T-helper 2 cell treated with Interferon-gamma antibody and Interleukin-4, amounts not matched to agents 100 ng/mL and 5 ng/mL, for 36 hours (primary cell): Measurements from ENCODE around the gene KMO. TPM values are rescaled to one million over a fixed set of nuclear protein-coding genes. Genes with fewer than 3 reads are reported as not detected.

Experiments used
- intact Hi-C: fragments of 100-400 bp; cut with micrococcal nuclease; formaldehyde crosslinking; loops from one replicate; pipeline ENCODE4 v1.15.1; 2023
- total RNA-seq: library from RNA; stranded (reverse); gene quantifications from 2 replicates; pipeline ENCODE4 v1.2.3, GENCODE V29; 2022

Gene KMO
- total RNA-seq, 1 donor from 2014 or later = not detected

DNA sequence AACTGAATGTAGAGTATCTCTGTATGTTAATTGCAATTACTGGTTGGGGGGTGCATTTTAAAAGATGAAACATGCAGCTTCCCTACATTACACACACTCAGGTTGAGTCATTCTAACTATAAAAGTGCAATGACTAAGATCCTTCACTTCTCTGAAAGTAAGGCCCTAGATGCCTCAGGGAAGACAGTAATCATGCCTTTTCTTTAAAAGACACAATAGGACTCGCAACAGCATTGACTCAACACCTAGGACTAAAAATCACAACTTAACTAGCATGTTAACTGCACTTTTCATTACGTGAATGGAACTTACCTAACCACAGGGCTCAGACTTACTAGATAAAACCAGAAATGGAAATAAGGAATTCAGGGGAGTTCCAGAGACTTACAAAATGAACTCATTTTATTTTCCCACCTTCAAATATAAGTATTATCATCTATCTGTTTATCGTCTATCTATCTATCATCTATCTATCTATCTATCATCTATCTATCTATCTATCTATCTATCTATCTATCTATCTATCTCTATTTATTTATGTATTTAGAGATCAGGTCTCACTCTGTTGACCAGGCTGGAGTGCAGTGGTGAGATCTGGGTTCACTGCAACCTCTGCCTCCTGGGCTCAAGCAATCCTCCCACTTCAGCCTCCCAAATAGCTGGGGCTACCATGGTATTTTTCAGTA, 60.2 kb downstream of the KMO start:
- intact Hi-C loops = no loop called here

DNA sequence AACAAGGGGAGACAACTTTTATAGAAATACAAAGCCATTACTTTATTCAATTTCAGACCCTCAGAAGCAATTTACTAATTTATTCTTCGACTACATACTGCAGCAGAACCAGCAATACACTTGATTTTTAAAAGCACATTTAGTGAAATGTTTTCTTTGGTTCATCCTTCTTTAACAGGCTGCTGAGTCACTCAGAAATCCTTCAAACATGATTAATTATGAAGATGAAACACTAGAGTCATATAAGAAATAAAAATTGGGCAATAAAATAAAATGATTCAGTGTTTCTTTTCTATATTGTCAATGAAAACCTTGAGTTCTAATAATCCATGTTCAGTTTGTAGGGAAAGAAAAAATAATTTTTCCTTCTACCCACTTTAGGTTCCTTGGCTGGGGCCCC, 61.0 kb downstream of the KMO start:
- intact Hi-C loops = no loop called here

DNA sequence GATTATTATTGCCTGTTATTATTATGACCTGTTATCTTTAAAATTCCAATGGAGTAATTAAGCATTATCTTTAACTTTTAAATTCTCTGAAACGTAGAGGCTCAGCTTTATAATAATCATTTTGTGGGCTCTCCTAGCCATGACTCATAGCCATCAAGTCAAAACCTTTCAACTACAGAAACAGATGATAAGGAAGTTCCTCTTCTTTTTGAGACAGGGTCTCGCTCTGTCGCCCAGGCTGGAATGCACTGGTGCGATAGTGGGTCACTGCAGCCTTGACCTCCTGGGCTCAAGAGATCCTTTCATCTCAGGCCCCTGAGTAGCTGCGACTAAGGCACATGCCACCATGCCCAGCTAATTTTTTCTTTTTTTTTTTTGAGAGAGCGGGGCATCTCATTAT, 64.5 kb downstream of the KMO start:
- intact Hi-C loops = no loop called here

DNA sequence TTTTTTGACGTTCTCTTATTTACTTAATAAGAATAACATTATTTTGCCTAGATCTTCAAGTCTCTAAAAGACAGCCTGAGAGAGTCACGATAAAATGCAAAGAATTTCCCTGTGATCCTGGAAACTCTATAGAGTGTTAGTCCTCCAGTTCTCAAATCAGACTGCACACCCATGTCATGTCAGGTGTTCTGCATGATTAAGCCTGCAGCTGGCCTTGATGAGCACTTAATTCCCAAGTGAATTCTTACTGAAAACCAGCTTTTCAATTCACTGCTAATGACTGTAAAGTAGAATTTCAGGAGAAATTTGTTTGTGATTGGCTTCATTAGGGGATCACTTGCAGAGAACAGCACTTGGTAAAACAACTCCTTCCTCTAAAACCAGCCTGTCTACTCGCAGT, 66.1 kb downstream of the KMO start:
- intact Hi-C loops = no loop called here

DNA sequence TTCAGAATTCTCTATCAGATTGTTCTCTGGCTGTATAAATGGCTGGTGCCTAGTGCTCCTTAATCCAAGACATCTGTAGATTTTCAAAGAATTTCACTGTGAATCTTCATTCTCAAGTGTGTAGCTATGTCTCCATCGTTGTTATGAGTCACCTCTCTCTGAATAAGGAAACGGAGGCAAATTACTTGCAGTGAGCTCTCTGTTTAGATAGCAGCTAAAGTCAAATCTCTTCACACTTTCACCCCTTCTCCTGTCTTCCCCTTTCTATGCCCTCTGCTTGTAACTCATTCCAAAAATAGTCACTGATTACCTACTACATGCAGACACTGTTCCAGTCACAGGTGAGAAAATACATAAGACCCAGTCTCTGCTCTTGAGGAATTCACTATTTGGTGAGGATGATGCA, 68.3 kb downstream of the KMO start:
- intact Hi-C loops = no loop called here

DNA sequence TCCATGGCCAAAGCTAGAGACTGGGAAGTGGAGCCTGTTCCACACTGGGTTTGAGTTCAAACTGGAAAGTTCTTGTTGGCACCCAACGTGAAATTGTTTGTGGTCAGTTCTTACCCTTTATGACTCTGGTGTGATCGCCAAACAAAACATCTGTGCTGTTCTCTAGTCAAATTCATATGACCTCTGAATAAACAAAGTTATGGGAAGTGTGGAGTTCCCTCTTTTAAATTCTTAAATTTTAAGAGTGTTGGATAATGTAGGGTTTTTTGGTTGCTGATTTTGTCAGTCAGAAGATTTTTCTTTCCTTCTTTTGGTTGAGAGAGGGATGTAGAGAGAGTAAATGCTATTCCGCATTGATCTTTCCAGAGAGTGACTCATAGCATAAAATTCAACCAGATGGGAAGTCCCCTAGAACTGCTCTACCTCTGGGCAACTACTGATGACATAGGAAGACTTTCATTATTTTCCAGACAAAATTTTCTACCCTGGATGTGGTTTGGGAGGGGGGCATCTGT, 71.6 kb downstream of the KMO start:
- intact Hi-C loops = no loop called here

DNA sequence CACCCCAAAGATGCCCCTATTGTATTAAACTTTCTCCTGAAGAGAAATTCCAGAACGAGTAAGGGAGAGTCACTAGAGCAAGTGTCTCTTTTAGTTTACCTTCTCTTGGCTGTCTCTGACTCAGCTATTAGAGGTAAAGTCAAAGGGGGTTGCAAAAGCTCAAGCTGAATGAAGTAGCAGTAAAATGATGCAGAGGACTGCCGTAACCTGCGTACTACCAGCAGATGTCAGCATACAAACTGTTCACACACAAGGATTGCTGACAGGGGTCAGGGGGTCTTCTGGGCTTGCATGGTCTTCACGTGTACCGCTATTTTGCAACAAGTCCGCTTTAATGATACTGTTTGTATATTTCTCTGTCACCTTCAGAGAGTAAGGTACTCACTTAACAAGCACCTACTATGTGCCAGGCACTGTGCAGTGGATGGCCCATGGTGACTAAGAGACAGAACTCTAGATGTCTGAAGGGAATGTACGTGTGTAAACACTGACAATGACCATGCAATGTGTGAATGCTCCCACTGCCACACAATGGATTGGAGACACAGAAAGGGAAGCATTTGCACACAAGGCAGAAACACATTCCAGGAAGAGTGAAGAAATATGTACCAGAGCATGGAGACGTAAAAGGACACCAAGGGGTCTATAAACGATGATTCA, 73.1 kb downstream of the KMO start:
- intact Hi-C loops = no loop called here

DNA sequence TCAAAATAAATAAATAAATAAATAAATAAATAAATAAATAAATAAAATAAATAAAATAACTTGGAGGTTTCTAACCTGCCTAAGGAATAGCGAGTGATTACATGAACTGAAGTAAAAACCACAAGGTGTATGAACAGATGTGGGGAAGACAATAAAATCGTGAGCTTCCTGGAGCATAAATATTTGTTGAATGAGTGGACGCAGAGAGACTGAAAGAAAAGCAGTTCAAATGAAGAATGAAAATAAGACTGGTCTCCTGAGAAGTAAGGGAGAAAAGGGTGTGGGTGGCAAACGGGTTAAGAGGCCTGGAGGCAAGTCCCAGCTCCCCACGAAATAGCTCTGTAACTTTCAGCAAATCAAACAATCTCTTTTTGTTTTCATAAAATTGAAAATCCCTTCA, 74.4 kb downstream of the KMO start:
- intact Hi-C loops = no loop called here

DNA sequence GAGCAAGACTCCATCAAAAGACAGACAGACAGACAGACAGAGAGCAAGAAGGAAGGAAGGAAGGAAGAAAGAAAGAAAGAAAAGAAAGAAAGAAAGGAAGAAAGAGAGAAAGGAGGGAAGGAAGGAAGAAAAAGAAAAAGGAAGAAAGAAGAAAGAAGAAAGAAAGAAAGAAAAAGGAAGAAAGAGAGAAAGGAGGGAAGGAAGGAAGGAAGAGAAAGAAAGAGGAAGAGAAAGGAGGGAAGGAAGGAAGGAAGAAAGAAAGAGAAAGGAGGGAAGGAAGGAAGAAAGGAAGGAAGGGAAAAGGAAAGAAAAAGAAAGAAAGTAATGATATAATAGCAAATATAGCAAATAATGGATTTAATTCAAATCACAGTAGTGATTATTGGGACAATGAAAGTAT, 75.3 kb downstream of the KMO start:
- intact Hi-C loops = no loop called here

DNA sequence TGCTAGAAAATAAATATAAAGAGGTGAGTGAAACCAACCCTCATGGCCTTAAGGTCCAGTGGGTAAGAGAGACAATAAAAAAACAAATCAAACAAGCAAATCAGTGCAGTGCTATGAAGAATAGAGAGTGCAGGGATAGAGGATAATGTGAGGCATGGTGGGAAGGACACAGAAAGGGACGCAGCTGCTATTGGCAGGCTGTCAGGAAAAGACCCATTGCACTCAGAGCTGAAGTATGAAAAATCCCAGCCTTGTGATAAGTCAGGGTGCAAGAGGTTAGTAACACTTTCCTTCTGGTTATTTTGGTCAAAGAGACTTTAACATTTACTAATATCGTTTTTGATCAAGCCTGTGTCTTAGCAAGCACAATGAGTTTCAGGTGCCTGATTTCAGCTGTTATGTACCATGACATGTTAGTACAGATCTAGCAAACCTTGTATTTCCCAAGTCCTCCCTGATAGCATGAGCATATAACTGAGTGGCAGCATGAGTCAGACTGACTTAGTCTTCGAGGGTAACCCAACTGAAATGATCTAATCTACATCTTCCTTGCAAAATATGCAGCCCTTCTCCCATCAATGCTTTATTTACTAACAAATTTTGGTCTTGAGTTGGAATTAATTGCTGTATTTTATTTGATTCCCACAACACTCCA, 76.3 kb downstream of the KMO start:
- intact Hi-C loops = no loop called here

DNA sequence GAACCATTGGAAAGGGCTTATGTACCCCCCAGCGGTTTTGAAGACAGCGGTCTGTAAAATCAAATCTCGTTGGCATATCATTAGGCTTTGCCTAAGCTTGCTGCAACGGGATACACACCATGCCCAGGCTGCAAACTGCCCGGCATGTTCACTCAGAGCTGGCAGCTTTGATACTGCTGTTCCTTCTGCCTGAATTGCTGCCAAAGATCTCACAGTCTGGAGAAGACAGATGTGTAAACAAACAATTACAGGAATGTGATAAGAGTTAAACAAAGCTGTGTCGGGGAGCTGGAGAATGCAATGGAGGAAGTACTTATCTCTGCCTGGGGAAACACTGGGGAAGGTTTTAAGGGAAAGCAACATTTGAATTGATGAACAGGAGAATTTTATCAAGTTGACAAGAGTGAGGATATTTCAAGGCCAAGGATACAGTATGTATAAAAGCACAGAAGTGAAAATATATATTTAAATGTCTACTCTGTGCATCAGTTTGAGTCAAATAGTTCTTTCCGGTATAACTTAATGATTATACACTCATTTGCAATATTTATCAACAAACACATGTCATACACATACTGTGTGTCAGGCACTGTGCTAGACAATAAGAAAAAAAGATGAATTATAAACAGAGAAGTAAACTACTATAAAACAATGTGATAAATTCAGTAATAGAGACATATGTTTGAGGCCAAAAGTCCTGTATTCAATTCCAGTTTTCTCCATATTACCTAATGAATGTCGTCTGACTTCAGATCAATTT, 78.1 kb downstream of the KMO start:
- intact Hi-C loops = no loop called here

DNA sequence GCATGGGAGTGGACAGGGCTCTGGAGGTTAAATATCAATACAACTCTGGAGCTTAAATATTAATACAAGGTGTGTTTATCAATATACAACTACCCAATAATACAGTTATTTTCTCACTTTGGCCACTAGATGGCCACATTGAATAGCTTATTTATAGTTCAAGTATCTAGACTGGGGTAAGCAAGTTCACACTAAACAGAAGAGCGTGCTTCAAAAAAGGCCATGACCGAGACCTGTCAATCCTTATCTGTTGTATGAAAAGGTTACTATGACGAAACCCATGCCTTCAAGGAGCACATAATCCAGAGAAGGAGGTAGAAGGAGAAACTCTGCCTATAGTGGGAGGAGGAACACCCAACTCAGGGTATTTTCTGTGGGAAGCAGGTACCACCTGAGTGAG, 78.9 kb downstream of the KMO start:
- intact Hi-C loops = loop anchor here (1.0 kb wide), 6 partner anchors 16 to 406 kb away; no protein-coding TSS in a partner anchor

DNA sequence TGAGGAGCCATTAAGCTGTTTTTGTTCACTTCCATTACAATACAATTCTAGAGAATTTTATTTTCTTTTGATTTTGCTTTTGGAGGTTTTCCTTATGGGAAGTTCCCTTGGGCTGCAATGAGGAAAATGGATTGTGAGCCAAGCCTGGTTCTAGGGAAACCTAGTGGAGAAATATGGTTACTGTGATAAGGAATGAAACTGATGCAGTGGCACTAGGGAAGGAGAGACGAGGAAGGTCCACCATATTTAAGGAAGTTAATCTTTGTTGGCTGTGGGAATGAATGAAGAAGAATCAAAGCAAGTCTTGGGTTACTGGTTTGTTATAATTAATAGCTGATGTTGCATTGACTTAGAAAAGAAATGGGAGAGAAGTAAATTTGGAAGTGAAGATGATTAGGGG, 79.6 kb downstream of the KMO start:
- intact Hi-C loops = loop anchor here (1.0 kb wide), 6 partner anchors 16 to 406 kb away; no protein-coding TSS in a partner anchor

DNA sequence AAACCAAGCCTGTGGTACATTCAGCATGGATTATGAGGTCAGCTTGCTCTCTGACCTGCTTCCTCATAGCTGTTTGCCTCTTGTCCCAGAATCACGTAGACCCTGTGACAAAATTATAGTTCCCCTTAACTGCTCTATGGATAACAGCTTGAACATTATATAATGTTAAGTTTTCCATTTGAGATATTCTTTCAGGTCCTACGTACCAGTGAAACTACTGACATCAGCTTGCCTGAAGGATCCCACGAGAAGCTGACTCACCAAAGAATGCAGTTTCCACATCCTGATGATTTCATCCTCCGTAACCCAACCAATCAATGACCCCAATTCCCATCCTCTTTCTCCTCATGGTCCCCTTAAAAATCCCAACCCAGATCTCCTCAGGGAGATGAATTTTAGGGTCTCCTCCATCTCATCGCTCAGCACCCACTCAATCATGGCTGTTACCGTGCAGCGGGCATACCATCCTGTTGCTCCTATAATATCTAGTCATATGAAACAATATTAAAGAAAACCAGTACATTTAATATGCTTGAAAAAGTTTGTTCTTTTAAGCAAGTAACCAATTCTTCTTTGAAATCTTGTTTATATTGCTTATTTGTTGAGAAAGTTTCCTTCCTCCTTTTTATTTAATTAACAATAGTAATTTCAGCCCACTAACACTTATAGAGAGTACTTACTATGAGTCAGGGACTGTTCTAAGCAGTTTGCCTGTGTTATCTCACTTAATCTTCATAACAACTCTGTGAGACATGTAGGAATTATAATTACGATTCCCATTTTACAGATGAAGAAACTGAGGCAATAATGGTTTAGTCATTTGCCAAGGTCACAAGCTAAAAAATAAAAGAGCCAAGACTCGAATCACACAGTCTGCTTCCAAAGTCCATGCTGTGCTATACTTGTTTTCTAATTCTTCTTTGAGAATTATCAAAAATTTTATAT, 80.6 kb downstream of the KMO start:
- intact Hi-C loops = no loop called here

DNA sequence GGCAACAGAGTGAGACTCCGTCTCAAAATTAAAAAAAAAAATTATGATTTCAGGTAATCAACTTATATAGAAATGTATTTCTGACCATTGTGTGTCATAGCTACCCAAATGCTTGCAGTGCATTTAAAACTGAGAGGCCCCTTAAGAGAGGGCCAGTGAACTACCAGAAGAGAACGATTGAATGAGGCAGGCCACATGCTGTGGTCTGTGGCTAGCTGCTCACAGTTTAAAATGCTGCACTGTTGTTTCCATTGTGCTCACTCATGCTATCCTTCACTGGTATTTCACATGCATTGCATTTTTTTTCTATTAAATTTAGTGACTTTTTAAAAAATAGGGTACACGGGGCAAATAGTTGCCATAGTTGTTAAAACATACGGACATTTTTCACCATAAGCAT, 82.0 kb downstream of the KMO start:
- intact Hi-C loops = no loop called here

DNA sequence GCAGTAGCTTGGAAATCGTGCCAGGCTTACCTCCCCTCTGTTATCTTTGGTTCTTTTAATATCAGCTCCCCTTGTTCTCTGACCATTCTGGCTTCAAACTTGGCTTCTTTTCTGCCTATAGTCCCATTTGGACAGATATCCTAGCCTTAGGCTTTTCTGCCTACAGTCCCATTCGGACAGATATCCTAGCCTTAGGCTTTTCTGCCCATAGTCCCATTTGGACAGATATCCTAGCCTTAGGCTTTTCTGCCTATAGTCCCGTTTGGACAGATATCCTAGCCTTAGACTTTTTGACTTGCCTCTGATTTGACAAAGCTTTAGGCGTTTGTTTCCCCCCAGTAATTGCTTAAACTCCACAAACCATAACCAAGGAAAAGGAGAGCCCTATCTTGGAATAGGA, 82.4 kb downstream of the KMO start:
- intact Hi-C loops = no loop called here

DNA sequence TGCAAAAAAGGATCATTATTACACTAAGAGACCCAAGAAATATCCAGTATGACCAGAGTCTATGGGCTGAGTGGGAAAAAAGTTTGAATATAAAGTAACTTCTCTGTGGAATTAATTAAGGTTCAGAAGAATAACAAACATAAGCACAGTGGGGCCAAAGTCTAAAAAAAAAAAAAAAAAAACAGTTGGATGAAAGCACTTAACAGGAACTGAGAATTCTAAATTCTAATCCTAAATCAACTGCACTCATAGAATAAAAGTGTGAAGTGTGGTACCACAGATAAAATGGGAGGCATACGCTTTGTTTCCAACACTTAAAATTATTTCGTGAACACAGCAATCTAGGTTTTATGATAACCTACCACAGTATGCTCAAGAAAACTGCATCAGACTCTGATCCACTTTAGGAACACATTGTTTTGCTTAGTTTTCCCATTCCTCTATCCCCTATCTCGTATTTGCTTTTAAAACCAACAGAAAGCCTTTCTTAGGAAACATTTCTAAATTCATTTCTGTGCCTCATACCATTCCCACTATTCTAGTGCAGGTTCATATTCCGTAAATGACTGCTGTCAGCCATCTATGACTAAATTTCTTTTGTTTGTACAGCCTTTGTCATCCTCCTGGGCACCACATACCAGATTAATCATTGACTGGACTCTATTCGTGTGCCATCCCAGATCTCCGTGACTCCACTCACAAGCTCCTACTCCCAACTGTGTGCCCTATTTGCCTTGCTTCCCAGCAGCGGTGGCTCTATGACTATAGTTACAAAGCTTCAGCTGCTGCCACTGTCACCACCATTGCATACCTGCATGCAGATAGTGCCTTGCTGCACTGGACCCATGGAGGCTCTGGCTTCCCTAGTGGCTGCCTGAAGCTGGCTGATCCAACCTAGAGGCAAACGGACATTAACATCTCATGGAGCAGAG, 83.1 kb downstream of the KMO start:
- intact Hi-C loops = no loop called here

DNA sequence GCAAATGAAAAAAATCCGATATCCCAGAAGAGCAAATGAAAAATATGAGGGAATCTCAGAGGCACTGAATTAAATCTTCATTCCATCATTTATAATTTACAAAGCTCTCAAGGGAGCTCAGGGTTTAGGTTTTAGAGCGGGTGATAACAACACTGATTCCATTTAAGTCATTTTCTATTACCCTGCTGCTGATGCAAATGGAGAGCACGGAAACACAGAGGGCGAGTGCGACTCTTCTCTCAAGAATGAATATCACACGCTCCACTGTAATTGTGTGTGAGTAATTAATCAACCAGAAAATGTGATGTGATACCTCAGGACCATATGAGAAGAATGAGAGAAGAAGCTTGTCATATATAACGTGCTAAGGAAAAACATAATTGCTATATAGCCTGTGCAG, 85.2 kb downstream of the KMO start:
- intact Hi-C loops = no loop called here

DNA sequence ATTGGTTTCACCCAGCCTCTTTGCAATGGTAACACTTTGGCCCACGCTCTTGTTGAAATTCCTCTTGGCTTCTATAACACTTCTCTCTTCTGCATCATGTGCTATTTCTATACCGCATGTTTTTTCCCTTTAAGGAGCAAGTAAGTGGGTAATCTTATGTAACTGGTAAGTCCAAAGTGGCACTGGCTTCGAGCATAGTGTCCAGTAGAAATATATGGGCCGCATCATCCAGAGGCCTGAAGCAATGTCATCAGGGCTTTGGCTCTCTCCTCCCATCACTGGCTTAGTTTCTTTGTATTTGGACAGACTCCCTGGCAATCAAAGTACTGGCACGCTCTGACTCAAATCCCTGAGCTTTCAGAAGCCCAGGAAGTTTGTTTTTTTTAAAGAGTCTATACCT, 90.5 kb downstream of the KMO start:
- intact Hi-C loops = no loop called here

DNA sequence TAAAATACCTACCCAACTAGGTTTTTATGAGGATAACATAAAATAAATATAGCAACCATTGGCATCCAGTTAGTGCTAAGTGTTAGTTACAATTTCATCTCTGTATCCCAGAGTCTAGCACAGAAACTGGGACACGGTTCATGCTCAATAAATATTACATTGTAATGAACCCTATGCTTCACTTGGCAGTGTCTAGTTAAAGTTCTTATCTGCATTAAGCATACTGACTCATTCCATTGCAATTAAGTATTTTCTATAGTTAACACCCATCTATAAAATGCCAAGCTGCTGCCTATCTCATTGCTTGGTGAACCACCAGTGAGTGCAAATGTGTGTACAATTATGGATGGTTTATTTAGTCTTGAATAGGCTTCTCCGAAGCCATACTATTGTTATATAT, 92.8 kb downstream of the KMO start:
- intact Hi-C loops = no loop called here
